Iris pigment epithelial cell (primary cell): Measurements from ENCODE around the gene FAM169A.
"Not testable (repeated sequence)": the region's sequence is repeated elsewhere in the genome, so short reads cannot be mapped to it uniquely, and the experiment has no call there.

Experiments used
- DNase-seq: peaks from one replicate; pipeline ENCODE4 v3.0.0-alpha.2; 2011; ENCODE audit warnings: low read depth

Gene FAM169A

GRCh38 chr5:74870299-74871067, 4.3 kb upstream of the FAM169A start:
- DNase-seq: no peak

- not testable (repeated sequence) for DNase-seq
Measured at GRCh38 chr5:74869414-74869813, 3.2 kb upstream of the FAM169A start.

- no peak for DNase-seq
Measured at GRCh38 chr5:74866596-74867162, 492 bp upstream of the FAM169A start.

- DNase-seq: no peak
Measured at GRCh38 chr5:74865256-74865803, 857 bp downstream of the FAM169A start.

- DNase-seq: no peak
Measured at GRCh38 chr5:74864823-74865222, 1.4 kb downstream of the FAM169A start.

GRCh38 chr5:74863726-74864125, 2.5 kb downstream of the FAM169A start:
- DNase-seq: no peak

- DNase-seq: no peak
Measured at GRCh38 chr5:74862221-74862620, 4.0 kb downstream of the FAM169A start.

GRCh38 chr5:74856975-74857374, 9.2 kb downstream of the FAM169A start:
- DNase-seq: not testable (repeated sequence)

GRCh38 chr5:74853256-74853655, 12.9 kb downstream of the FAM169A start:
- DNase-seq: no peak

GRCh38 chr5:74851684-74852353, 14.4 kb downstream of the FAM169A start:
- DNase-seq: peak; percentile 52

GRCh38 chr5:74850789-74851425, 15.3 kb downstream of the FAM169A start:
- DNase-seq: no peak

- peak; percentile 6 for DNase-seq
Measured at GRCh38 chr5:74850030-74850429, 16.2 kb downstream of the FAM169A start.

GRCh38 chr5:74848553-74849025, 17.6 kb downstream of the FAM169A start:
- no peak for DNase-seq

GRCh38 chr5:74839229-74839628, 27.0 kb downstream of the FAM169A start:
- no peak for DNase-seq

GRCh38 chr5:74838262-74838661, 27.9 kb downstream of the FAM169A start:
- no peak for DNase-seq

GRCh38 chr5:74837115-74837514, 29.1 kb downstream of the FAM169A start:
- no peak for DNase-seq

GRCh38 chr5:74833537-74834266, 32.5 kb downstream of the FAM169A start:
- DNase-seq: no peak

GRCh38 chr5:74829413-74829812, 36.8 kb downstream of the FAM169A start:
- no peak for DNase-seq

GRCh38 chr5:74822288-74822687, 43.9 kb downstream of the FAM169A start:
- no peak for DNase-seq

GRCh38 chr5:74816875-74817274, 49.3 kb downstream of the FAM169A start:
- DNase-seq: no peak

GRCh38 chr5:74810915-74811314, 55.3 kb downstream of the FAM169A start:
- DNase-seq: no peak

- DNase-seq: no peak
Measured at GRCh38 chr5:74801941-74802340, 64.2 kb downstream of the FAM169A start.
